H9 (cell line): ENCODE measurements around the gene NUP85. TPM values are rescaled to one million over a fixed set of nuclear protein-coding genes. Genes with fewer than 3 reads are reported as not detected.

Experiments used
- DNase-seq: peaks from one replicate; pipeline ENCODE4 v3.0.0-alpha.2; 2017
- H2AFZ ChIP-seq: one replicate; pipeline ENCODE4 v1.6.1; 2013; ENCODE audit warnings: mild to moderate bottlenecking, low read length, control low read depth, moderate library complexity
- H2AK5ac ChIP-seq: 2 replicates; pipeline ENCODE4 v1.6.1; 2013; ENCODE audit warnings: low read length, control low read depth, mixed read lengths; ENCODE audit not compliant: insufficient read length
- H2BK120ac ChIP-seq: one replicate; pipeline ENCODE4 v1.6.1; 2013; ENCODE audit warnings: low read depth, mild to moderate bottlenecking, low read length, control low read depth, inconsistent platforms; ENCODE audit not compliant: poor library complexity, severe bottlenecking
- H2BK12ac ChIP-seq: 2 replicates; pipeline ENCODE4 v1.6.1; 2013; ENCODE audit warnings: low read length, control low read depth, mixed read lengths, low read depth; ENCODE audit not compliant: insufficient read length
- H2BK15ac ChIP-seq: 2 replicates; pipeline ENCODE4 v1.6.1; 2013; ENCODE audit warnings: low read depth, low read length, control low read depth
- H2BK20ac ChIP-seq: one replicate; pipeline ENCODE4 v1.6.1; 2013; ENCODE audit warnings: low read depth, mild to moderate bottlenecking, low read length, control low read depth, inconsistent platforms; ENCODE audit not compliant: poor library complexity, severe bottlenecking
- H2BK5ac ChIP-seq: 2 replicates; pipeline ENCODE4 v1.6.1; 2013; ENCODE audit warnings: low read length, control low read depth, mixed read lengths; ENCODE audit not compliant: insufficient read length
- H3K14ac ChIP-seq: 2 replicates; pipeline ENCODE4 v1.6.1; 2013; ENCODE audit warnings: low read length, control low read depth; ENCODE audit not compliant: insufficient read depth
- H3K18ac ChIP-seq: 2 replicates; pipeline ENCODE4 v1.6.1; 2013; ENCODE audit warnings: low read depth, mild to moderate bottlenecking, mixed read lengths, low read length, control low read depth; ENCODE audit not compliant: insufficient read length
- H3K23ac ChIP-seq: 2 replicates; pipeline ENCODE4 v1.6.1; 2013; ENCODE audit warnings: low read length, control low read depth, mixed read lengths, low read depth; ENCODE audit not compliant: insufficient read length
- H3K23me2 ChIP-seq: 2 replicates; pipeline ENCODE4 v1.6.1; 2013; ENCODE audit warnings: low read depth, mild to moderate bottlenecking, mixed read lengths, low read length, control low read depth; ENCODE audit not compliant: insufficient read length, poor library complexity, severe bottlenecking
- H3K27ac ChIP-seq: 2 replicates; pipeline ENCODE4 v1.5.1; 2013; ENCODE audit warnings: low read length, control low read depth, mixed read lengths, low read depth; ENCODE audit not compliant: insufficient read length
- H3K27me3 ChIP-seq: 2 replicates; pipeline ENCODE4 v1.6.1; 2013; ENCODE audit warnings: low read length, control low read depth, inconsistent platforms; ENCODE audit not compliant: insufficient read depth
- H3K4ac ChIP-seq: 2 replicates; pipeline ENCODE4 v1.6.1; 2013; ENCODE audit warnings: low read depth, mild to moderate bottlenecking, control low read depth, inconsistent platforms, low read length, moderate library complexity
- H3K4me1 ChIP-seq: 2 replicates; pipeline ENCODE4 v1.6.1; 2013; ENCODE audit warnings: low read length, control low read depth, inconsistent platforms; ENCODE audit not compliant: insufficient read depth
- H3K4me2 ChIP-seq: 2 replicates; pipeline ENCODE4 v1.6.1; 2013; ENCODE audit warnings: low read length, control low read depth, mixed read lengths; ENCODE audit not compliant: insufficient read length, insufficient read depth
- H3K56ac ChIP-seq: 2 replicates; pipeline ENCODE4 v1.6.1; 2013; ENCODE audit warnings: low read depth, mild to moderate bottlenecking, mixed read lengths, low read length, control low read depth; ENCODE audit not compliant: insufficient read length
- H3K79me1 ChIP-seq: 2 replicates; pipeline ENCODE4 v1.6.1; 2013; ENCODE audit warnings: low read depth, mild to moderate bottlenecking, moderate library complexity, low read length, control low read depth, inconsistent platforms; ENCODE audit not compliant: insufficient read depth, poor library complexity, severe bottlenecking
- H3K79me2 ChIP-seq: 2 replicates; pipeline ENCODE4 v1.6.1; 2013; ENCODE audit warnings: low read length, control low read depth, inconsistent platforms; ENCODE audit not compliant: insufficient read depth
- H3K9ac ChIP-seq: 2 replicates; pipeline ENCODE4 v1.6.1; 2013; ENCODE audit warnings: low read length, control low read depth, mixed read lengths; ENCODE audit not compliant: insufficient read length; ENCODE audit errors: extremely low read depth
- H3K9me3 ChIP-seq: one replicate; pipeline ENCODE4 v1.6.1; 2013; ENCODE audit warnings: low read depth, low read length, inconsistent platforms; ENCODE audit not compliant: control insufficient read depth
- H3T11ph ChIP-seq: one replicate; pipeline ENCODE4 v1.6.1; 2013; ENCODE audit warnings: mild to moderate bottlenecking, low read length, control low read depth, inconsistent platforms
- H4K20me1 ChIP-seq: one replicate; pipeline ENCODE4 v1.6.1; 2013; ENCODE audit not compliant: control insufficient read depth, insufficient read length, insufficient read depth
- H4K5ac ChIP-seq: 2 replicates; pipeline ENCODE4 v1.6.1; 2013; ENCODE audit warnings: low read depth, mild to moderate bottlenecking, mixed read lengths, low read length, control low read depth; ENCODE audit not compliant: insufficient read length
- H4K8ac ChIP-seq: replicated peaks from 2 replicates; pipeline ENCODE4 v1.6.1; 2013; ENCODE audit warnings: low read length, control low read depth, mixed read lengths, low read depth; ENCODE audit not compliant: insufficient read length
- H4K91ac ChIP-seq: 2 replicates; pipeline ENCODE4 v1.6.1; 2013; ENCODE audit warnings: low read depth, mild to moderate bottlenecking, moderate library complexity, mixed read lengths, low read length, control low read depth; ENCODE audit not compliant: insufficient read length
- H3K27ac Mint-ChIP-seq, 3 experiments: 2 replicates in 2 of 3; 3 replicates in 1 of 3; pipeline ENCODE4 v1.8.0; 2020 to 2021; ENCODE audit warnings: mixed read lengths in 3 of 3, mild to moderate bottlenecking in 1 of 3, moderate library complexity in 1 of 3
- H3K27me3 Mint-ChIP-seq: 2 replicates; pipeline ENCODE4 v1.8.0; 2021; ENCODE audit warnings: low read depth, mild to moderate bottlenecking, moderate library complexity, mixed read lengths
- H3K36me3 Mint-ChIP-seq, 3 experiments: 2 replicates in 2 of 3; 3 replicates in 1 of 3; pipeline ENCODE4 v1.8.0; 2020 to 2021; ENCODE audit warnings: low read depth in 3 of 3, mixed read lengths in 3 of 3; ENCODE audit not compliant: insufficient read depth in 1 of 3
- H3K4me1 Mint-ChIP-seq, 2 experiments: 2 replicates each; pipeline ENCODE4 v1.8.0; 2020; ENCODE audit warnings: mixed read lengths in 2 of 2
- H3K4me3 Mint-ChIP-seq, 2 experiments: 2 replicates in 1 of 2; 3 replicates in 1 of 2; pipeline ENCODE4 v1.8.0; 2020 to 2021; ENCODE audit warnings: mild to moderate bottlenecking in 2 of 2, mixed read lengths in 2 of 2, moderate library complexity in 1 of 2
- H3K9me3 Mint-ChIP-seq, 2 experiments: 2 replicates in 1 of 2; 3 replicates in 1 of 2; pipeline ENCODE4 v1.8.0; 2020; ENCODE audit warnings: mild to moderate bottlenecking in 2 of 2, mixed read lengths in 2 of 2, moderate library complexity in 1 of 2
- WGBS: extraction: QIAGEN DNeasy Blood & Tissue Kit; methylation state at CpG from one replicate; pipeline ENCODE4 v1.1.7; 2013; ENCODE audit warnings: missing lambda C conversion rate, low lambda C conversion rate, mixed read lengths; ENCODE audit not compliant: insufficient read length; ENCODE audit errors: extremely low coverage; 5-methylcytosine and 5-hydroxymethylcytosine counted together
- total RNA-seq: library from RNA; stranded (reverse); gene quantifications from 2 replicates; pipeline ENCODE4 v1.2.1, GENCODE V29; 2021
- TF ChIP-seq, protein P1 (sequence below): fragments of 200-600 bp; sonication (generic); conservative IDR thresholded peaks from 3 replicates; pipeline ENCODE4 v1.8.0; 2021; ENCODE audit warnings: antibody characterized with exemption, mild to moderate bottlenecking

NUP85 gene
- total RNA-seq, 1 experiment from 2014 or later, result 145 TPM

- TF ChIP-seq, protein P1, sequence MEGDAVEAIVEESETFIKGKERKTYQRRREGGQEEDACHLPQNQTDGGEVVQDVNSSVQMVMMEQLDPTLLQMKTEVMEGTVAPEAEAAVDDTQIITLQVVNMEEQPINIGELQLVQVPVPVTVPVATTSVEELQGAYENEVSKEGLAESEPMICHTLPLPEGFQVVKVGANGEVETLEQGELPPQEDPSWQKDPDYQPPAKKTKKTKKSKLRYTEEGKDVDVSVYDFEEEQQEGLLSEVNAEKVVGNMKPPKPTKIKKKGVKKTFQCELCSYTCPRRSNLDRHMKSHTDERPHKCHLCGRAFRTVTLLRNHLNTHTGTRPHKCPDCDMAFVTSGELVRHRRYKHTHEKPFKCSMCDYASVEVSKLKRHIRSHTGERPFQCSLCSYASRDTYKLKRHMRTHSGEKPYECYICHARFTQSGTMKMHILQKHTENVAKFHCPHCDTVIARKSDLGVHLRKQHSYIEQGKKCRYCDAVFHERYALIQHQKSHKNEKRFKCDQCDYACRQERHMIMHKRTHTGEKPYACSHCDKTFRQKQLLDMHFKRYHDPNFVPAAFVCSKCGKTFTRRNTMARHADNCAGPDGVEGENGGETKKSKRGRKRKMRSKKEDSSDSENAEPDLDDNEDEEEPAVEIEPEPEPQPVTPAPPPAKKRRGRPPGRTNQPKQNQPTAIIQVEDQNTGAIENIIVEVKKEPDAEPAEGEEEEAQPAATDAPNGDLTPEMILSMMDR, result no peak
- no peak overlapping the region for H2BK20ac ChIP-seq
- H2BK120ac ChIP-seq, result no peak overlapping the region
- peaks cover 1% of the 10 kb centered on the region; the same call in 1 of the 2 replicates for H3K79me2 ChIP-seq
- H3K18ac ChIP-seq, result no peak overlapping the region
- no peaks in the 10 kb centered on the region for H3K23me2 ChIP-seq
- no peaks in the 10 kb centered on the region for H3K9me3 ChIP-seq
- no peak overlapping the region for H4K5ac ChIP-seq
- no peaks in the 10 kb centered on the region for H3K4me1 ChIP-seq
- no peak overlapping the region for H4K91ac ChIP-seq
- no peak overlapping the region for H3K27ac ChIP-seq
- no peaks in the 10 kb centered on the region for H3K27me3 ChIP-seq
- no peak overlapping the region for H2BK15ac ChIP-seq
- WGBS, result no CpG with 5 or more reads among the region's 17 CpGs
- no peak overlapping the region for H3K56ac ChIP-seq
- H3K23ac ChIP-seq, result no peak overlapping the region
- no peak overlapping the region for H3K14ac ChIP-seq
- no peak overlapping the region for H2AK5ac ChIP-seq
- no peak overlapping the region for H3K9ac ChIP-seq
- Mint-ChIP-seq H3K27me3 (no peaks in the 10 kb centered on the region), H3K9me3 (no peaks in the 10 kb centered on the region), H3K4me3 (no peak overlapping the region), H3K4me1 (peaks cover 8 to 15% of the 10 kb centered on the region in 2 experiments), H3K27ac (peak overlapping the region in 1 of 3 experiments; percentile 68; a peak in 1 of 7 replicates), H3K36me3 (peaks cover 33 to 76% (median 76%) of the 10 kb centered on the region in 3 experiments; a peak in 6 of 7 replicates)
- H2BK12ac ChIP-seq, result no peak overlapping the region
- DNase-seq, result no peak
- no peaks in the 10 kb centered on the region for H3K79me1 ChIP-seq
- H2AFZ ChIP-seq, result no peak overlapping the region
- H3K4me2 ChIP-seq, result no peak overlapping the region
- no peak overlapping the region for H3T11ph ChIP-seq
- no peak overlapping the region for H3K4ac ChIP-seq
- H4K20me1 ChIP-seq, result peaks cover 4% of the 10 kb centered on the region
- no peak overlapping the region for H2BK5ac ChIP-seq
- no peak overlapping the region for H4K8ac ChIP-seq
These were observed 37.1 kb downstream of the NUP85 start for GRCh38 chr17:75242461-75243042.
